ENCODE measurements around the gene TMEM114. TPM values are rescaled to one million over a fixed set of nuclear protein-coding genes. Genes with fewer than 3 reads are reported as not detected.

The TMEM114 gene
- total and polyA plus RNA-seq, 9 donors = 0.27 TPM; not detected in 8

DNA sequence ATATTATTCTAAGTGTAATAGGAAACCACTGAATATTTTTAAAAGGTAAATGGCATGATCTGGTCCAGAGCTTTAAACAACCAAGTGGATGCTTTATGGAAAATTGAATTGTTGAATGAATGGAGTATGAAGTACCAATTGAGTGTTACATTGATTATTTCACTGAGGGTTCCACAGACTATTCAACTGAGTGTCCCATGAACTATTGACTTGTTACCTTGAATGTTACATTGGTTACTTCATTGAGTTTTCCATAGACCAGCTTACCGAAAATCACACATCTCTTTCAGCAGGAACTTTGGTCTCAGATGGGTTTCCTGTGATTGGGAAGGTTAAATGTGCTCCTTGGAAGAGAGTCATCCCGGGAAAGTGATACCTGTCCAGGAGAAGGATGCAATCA, 56.8 kb downstream of the TMEM114 start:
- no peaks in the 10 kb centered on the region for H3K36me3 ChIP-seq (ENCODE audit: control insufficient read depth, insufficient read depth, low read length)
- H3K4me1 ChIP-seq (ENCODE audit: control insufficient read depth, insufficient read depth, low read length) = no peaks in the 10 kb centered on the region
- H3K4me3 ChIP-seq (ENCODE audit: low read length) = no peak overlapping the region
- H3K27ac ChIP-seq (ENCODE audit: low read length) = no peak overlapping the region
- H3K27me3 ChIP-seq (ENCODE audit: control insufficient read depth, insufficient read depth, low read length) = no peaks in the 10 kb centered on the region
- no peak for DNase-seq
- no peaks in the 10 kb centered on the region for H3K9me3 ChIP-seq (replicated peaks; ENCODE audit: control insufficient read depth, low read depth, low read length)
- WGBS (ENCODE audit: insufficient coverage) = 100% methylated on average over 1 of the region's 2 CpGs

DNA sequence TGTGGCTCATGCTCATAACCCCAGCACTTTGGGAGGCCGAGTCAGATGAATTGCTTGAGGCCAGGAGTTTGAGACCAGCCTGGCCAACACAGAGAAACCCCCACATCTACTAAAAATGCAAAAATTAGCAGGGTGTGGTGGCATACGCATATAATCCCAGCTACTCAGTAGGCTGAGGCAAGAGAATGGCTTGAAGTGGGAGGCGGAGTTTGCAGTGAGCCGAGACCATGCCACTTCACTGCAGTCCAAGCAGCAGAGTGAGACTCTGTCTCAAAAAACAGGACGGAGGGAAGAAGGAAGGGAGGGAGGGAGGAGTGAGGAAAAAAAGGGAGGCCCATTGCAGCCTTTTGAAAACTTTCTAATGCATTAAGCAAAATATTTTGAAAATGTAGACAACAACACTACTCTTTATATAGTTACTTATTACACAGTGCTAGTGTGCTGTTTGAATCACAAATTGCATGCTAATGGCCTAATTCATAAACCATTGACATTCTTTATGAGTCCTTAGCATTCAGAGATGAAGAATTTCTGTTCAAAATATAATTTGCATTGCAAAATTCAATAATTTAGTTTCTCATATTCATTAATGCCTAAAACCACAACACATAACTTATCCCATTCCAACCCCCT, 59.4 kb downstream of the TMEM114 start:
- no peaks in the 10 kb centered on the region for H3K9me3 ChIP-seq (replicated peaks; ENCODE audit: control insufficient read depth, low read depth, low read length)
- no peaks in the 10 kb centered on the region for H3K27me3 ChIP-seq (ENCODE audit: control insufficient read depth, insufficient read depth, low read length)
- H3K27ac ChIP-seq (ENCODE audit: low read length) = no peak overlapping the region
- no peak overlapping the region for H3K4me3 ChIP-seq (ENCODE audit: low read length)
- no peaks in the 10 kb centered on the region for H3K4me1 ChIP-seq (ENCODE audit: control insufficient read depth, insufficient read depth, low read length)
- H3K36me3 ChIP-seq (ENCODE audit: control insufficient read depth, insufficient read depth, low read length) = no peaks in the 10 kb centered on the region
- DNase-seq = no peak
- 67% methylated on average over 3 of the region's 5 CpGs for WGBS (ENCODE audit: insufficient coverage)

GRCh38 chr16:8528471-8528870, 61.8 kb downstream of the TMEM114 start:
- no peaks in the 10 kb centered on the region for H3K4me1 ChIP-seq (ENCODE audit: control insufficient read depth, insufficient read depth, low read length)
- DNase-seq = no peak
- H3K27ac ChIP-seq (ENCODE audit: low read length) = no peak overlapping the region
- H3K27me3 ChIP-seq (ENCODE audit: control insufficient read depth, insufficient read depth, low read length) = no peaks in the 10 kb centered on the region
- no peak overlapping the region for H3K4me3 ChIP-seq (ENCODE audit: low read length)
- WGBS (ENCODE audit: insufficient coverage) = no CpG with 5 or more reads among the region's 5 CpGs
- no peaks in the 10 kb centered on the region for H3K9me3 ChIP-seq (replicated peaks; ENCODE audit: control insufficient read depth, low read depth, low read length)
- no peaks in the 10 kb centered on the region for H3K36me3 ChIP-seq (ENCODE audit: control insufficient read depth, insufficient read depth, low read length)

- H3K27me3 ChIP-seq (ENCODE audit: control insufficient read depth, insufficient read depth, low read length) = no peaks in the 10 kb centered on the region
- no peak for DNase-seq
- no peaks in the 10 kb centered on the region for H3K9me3 ChIP-seq (replicated peaks; ENCODE audit: control insufficient read depth, low read depth, low read length)
- 91% methylated on average over 1 of the region's 6 CpGs for WGBS (ENCODE audit: insufficient coverage)
- no peaks in the 10 kb centered on the region for H3K4me1 ChIP-seq (ENCODE audit: control insufficient read depth, insufficient read depth, low read length)
- no peaks in the 10 kb centered on the region for H3K36me3 ChIP-seq (ENCODE audit: control insufficient read depth, insufficient read depth, low read length)
- no peak overlapping the region for H3K27ac ChIP-seq (ENCODE audit: low read length)
- H3K4me3 ChIP-seq (ENCODE audit: low read length) = no peak overlapping the region
Observed at GRCh38 chr16:8523932-8524331, 66.4 kb downstream of the TMEM114 start.

DNA sequence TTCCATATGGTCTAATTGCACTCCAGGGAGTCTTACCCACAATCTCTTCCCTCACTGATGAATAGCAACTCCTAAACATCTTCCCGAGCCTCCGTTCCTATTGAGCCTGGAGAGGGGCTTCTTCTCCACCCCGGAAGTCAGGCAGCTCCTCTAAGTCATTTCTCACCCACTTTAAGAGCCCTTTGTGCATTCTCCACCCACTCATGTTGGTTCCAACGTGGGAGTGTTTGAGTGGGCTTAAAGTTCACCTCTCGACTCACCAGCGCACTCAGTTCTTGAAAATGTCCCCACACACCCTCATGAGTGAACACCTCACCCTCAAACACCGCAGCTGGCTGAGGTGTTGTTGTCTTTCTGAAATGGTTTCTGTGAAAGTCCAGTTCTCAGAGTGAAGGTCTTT, 67.6 kb downstream of the TMEM114 start:
- Histone ChIP-seq H3K4me3 (ENCODE audit: low read length) (no peak overlapping the region), H3K36me3 (ENCODE audit: control insufficient read depth, insufficient read depth, low read length) (no peaks in the 10 kb centered on the region), H3K4me1 (ENCODE audit: control insufficient read depth, insufficient read depth, low read length) (no peaks in the 10 kb centered on the region), H3K27me3 (ENCODE audit: control insufficient read depth, insufficient read depth, low read length) (no peaks in the 10 kb centered on the region), H3K27ac (ENCODE audit: low read length) (no peak overlapping the region), H3K9me3 (replicated peaks; ENCODE audit: control insufficient read depth, low read depth, low read length) (no peaks in the 10 kb centered on the region)
- WGBS (ENCODE audit: insufficient coverage) = no CpG with 5 or more reads among the region's 7 CpGs
- DNase-seq = no peak

GRCh38 chr16:8519643-8520042, 70.7 kb downstream of the TMEM114 start:
- Histone ChIP-seq H3K36me3 (ENCODE audit: control insufficient read depth, insufficient read depth, low read length) (no peaks in the 10 kb centered on the region), H3K27me3 (ENCODE audit: control insufficient read depth, insufficient read depth, low read length) (no peaks in the 10 kb centered on the region), H3K9me3 (replicated peaks; ENCODE audit: control insufficient read depth, low read depth, low read length) (no peaks in the 10 kb centered on the region), H3K27ac (ENCODE audit: low read length) (no peak overlapping the region), H3K4me3 (ENCODE audit: low read length) (no peak overlapping the region), H3K4me1 (ENCODE audit: control insufficient read depth, insufficient read depth, low read length) (no peaks in the 10 kb centered on the region)
- no peak for DNase-seq
- no CpG with 5 or more reads among the region's 5 CpGs for WGBS (ENCODE audit: insufficient coverage)

Other genes starting within 250 kb of the TMEM114 start
- 18.6 TPM for gene METTL22, start 31.2 kb upstream of the TMEM114 start, total RNA-seq
- gene METTL22, start 31.2 kb upstream of the TMEM114 start, polyA plus RNA-seq (ENCODE audit: insufficient read depth in 1 of 8, insufficient read length in 8 of 8, low replicate concordance in 1 of 8) = 10 to 100 TPM; 12.6 to 22.8 (median 16.5) TPM
- gene ABAT, start 84.1 kb upstream of the TMEM114 start, total RNA-seq = 9.9 TPM
- 10 to 100 TPM; 15.9 to 25.8 (median 22.8) TPM for gene ABAT, start 84.1 kb upstream of the TMEM114 start, polyA plus RNA-seq (ENCODE audit: insufficient read depth in 1 of 8, insufficient read length in 8 of 8, low replicate concordance in 1 of 8)
- 6.3 TPM for gene TMEM186, start 207.1 kb upstream of the TMEM114 start, total RNA-seq
- gene TMEM186, start 207.1 kb upstream of the TMEM114 start, polyA plus RNA-seq (ENCODE audit: insufficient read depth in 1 of 8, insufficient read length in 8 of 8, low replicate concordance in 1 of 8) = 10 to 100 TPM in 7 of 8 donors, 1 to 10 TPM in 1; 9.9 to 12.4 (median 10.9) TPM
- gene PMM2, start 207.3 kb upstream of the TMEM114 start, total RNA-seq = 26.2 TPM
- 10 to 100 TPM; 17.5 to 23.7 (median 19.5) TPM for gene PMM2, start 207.3 kb upstream of the TMEM114 start, polyA plus RNA-seq (ENCODE audit: insufficient read depth in 1 of 8, insufficient read length in 8 of 8, low replicate concordance in 1 of 8)